ENCODE data around the gene NKD2. TPM values are rescaled to one million over a fixed set of nuclear protein-coding genes. Genes with fewer than 3 reads are reported as not detected.

NKD2 gene
- total RNA-seq, 1 donor from 2014 or later: 3.3 TPM

DNA sequence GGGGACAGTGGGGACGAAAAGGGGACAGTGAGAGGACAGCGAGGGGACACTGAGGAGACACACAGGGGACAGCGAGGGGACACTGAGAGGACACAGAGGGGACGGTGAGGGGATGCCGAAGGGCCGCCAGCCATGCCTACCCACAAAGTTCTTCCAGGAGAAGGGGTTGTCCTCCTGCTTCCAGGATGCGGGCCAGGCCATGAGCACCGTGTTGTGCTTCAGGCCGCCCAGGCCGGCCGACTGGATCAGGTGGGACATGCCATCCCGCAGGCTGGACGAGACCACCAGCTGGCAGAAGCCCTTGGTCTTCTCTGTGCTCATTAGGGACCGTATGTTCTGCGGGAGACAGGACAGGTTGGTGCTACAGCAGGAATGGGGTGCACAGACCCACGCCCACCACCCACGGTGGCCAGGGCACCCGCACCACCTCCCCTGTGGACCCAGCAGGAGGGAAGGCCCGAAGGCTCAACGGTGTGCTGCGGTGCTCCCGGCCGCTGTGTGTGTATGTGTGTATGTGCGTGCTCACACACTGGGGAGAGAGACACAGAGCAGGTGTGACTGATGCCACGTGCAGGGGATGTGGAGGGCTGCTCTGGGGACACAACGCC lies 56.6 kb downstream of the NKD2 start:
- intact Hi-C loops (cut with micrococcal nuclease): no loop called here
- H3K27ac Mint-ChIP-seq: no peak overlapping the region
- no peak overlapping the region for H3K4me3 Mint-ChIP-seq
- peaks cover 13% of the 10 kb centered on the region for H3K36me3 Mint-ChIP-seq (ENCODE audit: low read depth)
- no peak for DNase-seq
- H3K4me1 Mint-ChIP-seq: no peaks in the 10 kb centered on the region
- H3K9me3 Mint-ChIP-seq: no peaks in the 10 kb centered on the region
- no peaks in the 10 kb centered on the region for H3K27me3 Mint-ChIP-seq

- no peak overlapping the region for H3K27ac Mint-ChIP-seq
- H3K9me3 Mint-ChIP-seq: no peaks in the 10 kb centered on the region
Measured at GRCh38 chr5:1065891-1066650, 57.5 kb downstream of the NKD2 start.

GRCh38 chr5:1066676-1067075 lies 58.1 kb downstream of the NKD2 start:
- H3K36me3 Mint-ChIP-seq (ENCODE audit: low read depth): peaks cover 13% of the 10 kb centered on the region
- H3K27me3 Mint-ChIP-seq: no peaks in the 10 kb centered on the region
- DNase-seq: no peak
- no peak overlapping the region for H3K27ac Mint-ChIP-seq
- no peaks in the 10 kb centered on the region for H3K9me3 Mint-ChIP-seq
- intact Hi-C loops (cut with micrococcal nuclease): no loop called here
- no peaks in the 10 kb centered on the region for H3K4me1 Mint-ChIP-seq
- H3K4me3 Mint-ChIP-seq: no peak overlapping the region

More at GRCh38 chr5:1065891-1066650, 57.5 kb downstream of the NKD2 start:
- Mint-ChIP-seq H3K36me3 (ENCODE audit: low read depth) (peaks cover 13% of the 10 kb centered on the region), H3K27me3 (no peaks in the 10 kb centered on the region), H3K4me3 (no peak overlapping the region), H3K4me1 (no peaks in the 10 kb centered on the region)
- intact Hi-C loops (cut with micrococcal nuclease): no loop called here
- no peak for DNase-seq

GRCh38 chr5:1067141-1068121 lies 58.8 kb downstream of the NKD2 start:
- no peaks in the 10 kb centered on the region for H3K9me3 Mint-ChIP-seq

GRCh38 chr5:1068204-1068894 lies 59.7 kb downstream of the NKD2 start:
- Mint-ChIP-seq H3K4me1 (no peaks in the 10 kb centered on the region), H3K27ac (no peak overlapping the region), H3K36me3 (ENCODE audit: low read depth) (peaks cover 9% of the 10 kb centered on the region), H3K27me3 (no peaks in the 10 kb centered on the region), H3K9me3 (no peaks in the 10 kb centered on the region), H3K4me3 (no peak overlapping the region)
- intact Hi-C loops (cut with micrococcal nuclease): no loop called here
- DNase-seq: no peak

More at GRCh38 chr5:1067141-1068121, 58.8 kb downstream of the NKD2 start:
- Mint-ChIP-seq H3K36me3 (ENCODE audit: low read depth) (peaks cover 9% of the 10 kb centered on the region), H3K27ac (no peak overlapping the region), H3K4me1 (no peaks in the 10 kb centered on the region), H3K4me3 (no peak overlapping the region), H3K27me3 (no peaks in the 10 kb centered on the region)
- intact Hi-C loops (cut with micrococcal nuclease): no loop called here
- DNase-seq: no peak

- Mint-ChIP-seq H3K4me1 (no peaks in the 10 kb centered on the region), H3K27me3 (no peaks in the 10 kb centered on the region), H3K36me3 (ENCODE audit: low read depth) (peaks cover 10% of the 10 kb centered on the region), H3K9me3 (no peaks in the 10 kb centered on the region), H3K4me3 (no peak overlapping the region), H3K27ac (no peak overlapping the region)
- intact Hi-C loops (cut with micrococcal nuclease): no loop called here
- no peak for DNase-seq
Measured at GRCh38 chr5:1068895-1069719, 60.5 kb downstream of the NKD2 start.

DNA sequence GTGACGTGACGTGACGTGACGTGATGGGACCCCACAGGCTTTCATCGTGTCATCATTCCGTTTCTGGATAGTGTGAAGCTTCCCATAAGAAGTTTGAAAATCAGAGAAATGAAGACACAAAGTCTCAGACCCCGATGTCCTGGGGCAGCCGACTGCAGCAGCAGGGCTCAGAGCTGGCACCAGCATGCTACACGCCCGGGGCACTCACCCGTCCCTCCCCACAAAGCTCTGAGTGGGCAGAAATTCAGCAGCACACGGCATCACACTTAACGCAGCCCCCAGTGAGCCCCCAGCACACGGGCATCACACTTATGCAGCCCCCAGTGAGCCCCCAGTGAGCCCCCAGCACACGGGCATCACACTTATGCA lies 61.1 kb downstream of the NKD2 start:
- H3K36me3 Mint-ChIP-seq (ENCODE audit: low read depth): peaks cover 9% of the 10 kb centered on the region
- no peaks in the 10 kb centered on the region for H3K27me3 Mint-ChIP-seq
- no peaks in the 10 kb centered on the region for H3K9me3 Mint-ChIP-seq
- no peak for DNase-seq
- H3K4me3 Mint-ChIP-seq: no peak overlapping the region
- no peaks in the 10 kb centered on the region for H3K4me1 Mint-ChIP-seq
- intact Hi-C loops (cut with micrococcal nuclease): no loop called here
- H3K27ac Mint-ChIP-seq: no peak overlapping the region

DNA sequence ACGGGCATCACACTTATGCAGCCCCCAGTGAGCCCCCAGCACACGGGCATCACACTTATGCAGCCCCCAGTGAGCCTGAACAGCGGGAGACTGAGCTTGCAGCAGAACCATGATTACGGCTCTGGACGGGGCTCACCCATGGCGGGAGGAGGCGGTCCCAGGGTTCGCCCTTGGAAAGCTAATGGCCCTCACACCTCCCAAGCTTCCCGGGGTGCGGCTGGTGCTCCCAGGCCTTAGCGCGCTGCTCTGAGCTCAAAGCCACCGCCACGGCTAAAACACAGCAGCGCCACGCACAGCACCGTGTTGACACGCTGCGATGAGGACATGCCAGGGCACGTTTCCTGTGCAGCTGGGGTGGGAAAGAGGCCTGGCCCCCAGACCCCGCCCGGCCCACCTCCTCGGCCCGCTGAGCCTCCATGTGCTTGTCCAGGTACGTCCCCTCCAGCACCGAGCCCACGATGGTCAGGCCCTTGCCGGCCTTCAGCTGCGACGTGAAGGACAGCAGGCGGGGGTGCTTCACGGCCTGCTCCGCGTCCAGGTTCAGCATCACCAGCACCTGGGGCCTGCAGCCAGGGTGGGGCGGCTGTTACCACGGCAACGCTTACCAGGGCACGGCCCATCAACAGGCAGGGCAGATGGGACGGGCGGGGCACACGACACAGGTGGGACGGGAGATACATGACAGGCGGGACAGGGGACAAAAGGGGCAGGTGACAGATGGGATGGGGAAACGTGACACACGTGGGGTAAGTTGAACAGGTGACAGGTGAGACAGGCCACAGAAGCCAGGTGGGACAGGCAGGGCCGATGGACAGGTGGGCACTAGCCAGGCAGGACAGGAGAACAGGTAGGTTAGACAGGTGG lies 64.9 kb downstream of the NKD2 start:
- intact Hi-C loops (cut with micrococcal nuclease): no loop called here
- Mint-ChIP-seq H3K27ac (peak overlapping the region; percentile 11), H3K27me3 (no peaks in the 10 kb centered on the region), H3K36me3 (ENCODE audit: low read depth) (peaks cover 17% of the 10 kb centered on the region), H3K4me3 (no peak overlapping the region), H3K9me3 (no peaks in the 10 kb centered on the region), H3K4me1 (no peaks in the 10 kb centered on the region)
- no peak for DNase-seq

- H3K36me3 Mint-ChIP-seq (ENCODE audit: low read depth): peaks cover 19% of the 10 kb centered on the region
- intact Hi-C loops (cut with micrococcal nuclease): no loop called here
- no peak overlapping the region for H3K4me3 Mint-ChIP-seq
- no peak overlapping the region for H3K27ac Mint-ChIP-seq
- no peaks in the 10 kb centered on the region for H3K4me1 Mint-ChIP-seq
- no peaks in the 10 kb centered on the region for H3K27me3 Mint-ChIP-seq
- no peak for DNase-seq
- no peaks in the 10 kb centered on the region for H3K9me3 Mint-ChIP-seq
Measured at GRCh38 chr5:1074226-1074625, 65.6 kb downstream of the NKD2 start.

DNA sequence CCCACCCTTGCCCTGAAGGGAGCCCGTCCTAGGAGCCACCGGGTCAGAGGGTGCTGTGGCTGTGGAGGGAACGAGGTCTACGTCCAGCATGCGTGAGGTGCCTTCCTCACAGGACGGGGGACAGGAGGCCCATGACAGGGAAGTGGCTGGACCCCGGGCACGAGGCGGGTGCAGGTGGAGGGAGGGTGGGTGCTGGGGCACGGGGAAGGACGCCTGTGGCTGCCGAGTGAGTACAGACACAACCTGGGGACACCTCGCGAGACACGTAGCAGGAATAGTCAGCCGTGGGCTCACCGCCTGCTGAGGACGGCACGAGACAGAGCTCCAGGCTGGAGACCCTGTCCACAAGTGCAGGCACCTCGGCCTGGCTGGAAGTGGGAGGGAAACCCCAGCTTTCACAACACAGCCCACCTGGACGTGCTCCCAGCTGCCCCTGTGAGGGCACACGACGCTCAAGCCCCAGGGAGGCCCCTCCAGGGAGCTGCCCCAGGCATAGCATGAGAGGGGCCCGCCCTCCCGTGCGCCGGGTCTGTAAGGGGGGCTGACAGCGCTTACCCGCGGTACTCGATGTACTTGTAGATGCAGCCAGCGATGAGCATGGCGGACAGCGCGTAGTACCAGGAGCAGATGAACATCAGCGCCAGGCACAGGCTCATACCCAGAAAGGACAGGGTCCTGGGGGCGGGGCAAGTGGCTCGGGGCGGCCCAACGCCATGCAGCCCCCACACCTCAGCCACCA lies 66.4 kb downstream of the NKD2 start:
- no peak overlapping the region for H3K27ac Mint-ChIP-seq
- DNase-seq: no peak
- intact Hi-C loops (cut with micrococcal nuclease): no loop called here

DNA sequence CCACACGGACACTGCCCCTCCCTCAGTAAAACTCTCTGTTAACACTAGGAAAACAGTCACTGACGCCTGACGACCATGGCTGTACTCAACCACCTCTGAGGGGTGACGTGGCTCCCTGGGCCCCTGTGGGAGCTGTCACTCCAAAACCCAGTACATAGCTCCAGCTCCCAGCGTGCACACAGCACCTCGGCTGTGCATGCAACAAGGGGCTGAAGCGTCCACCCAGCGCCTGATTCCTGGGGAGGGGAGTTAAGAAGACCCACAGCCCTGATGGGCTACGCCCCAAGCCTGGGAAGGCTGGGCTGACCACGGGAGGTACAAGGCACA lies 66.9 kb downstream of the NKD2 start:
- H3K27ac Mint-ChIP-seq: no peak overlapping the region
- intact Hi-C loops (cut with micrococcal nuclease): no loop called here
- no peaks in the 10 kb centered on the region for H3K27me3 Mint-ChIP-seq
- DNase-seq: no peak
- H3K4me1 Mint-ChIP-seq: no peaks in the 10 kb centered on the region
- no peak overlapping the region for H3K4me3 Mint-ChIP-seq
- H3K9me3 Mint-ChIP-seq: no peaks in the 10 kb centered on the region
- peaks cover 23% of the 10 kb centered on the region for H3K36me3 Mint-ChIP-seq (ENCODE audit: low read depth)

More for the DNA sequence above, 66.4 kb downstream of the NKD2 start:
- Mint-ChIP-seq H3K4me1 (no peaks in the 10 kb centered on the region), H3K4me3 (no peak overlapping the region), H3K9me3 (no peaks in the 10 kb centered on the region), H3K36me3 (ENCODE audit: low read depth) (peaks cover 20% of the 10 kb centered on the region), H3K27me3 (no peaks in the 10 kb centered on the region)

DNA sequence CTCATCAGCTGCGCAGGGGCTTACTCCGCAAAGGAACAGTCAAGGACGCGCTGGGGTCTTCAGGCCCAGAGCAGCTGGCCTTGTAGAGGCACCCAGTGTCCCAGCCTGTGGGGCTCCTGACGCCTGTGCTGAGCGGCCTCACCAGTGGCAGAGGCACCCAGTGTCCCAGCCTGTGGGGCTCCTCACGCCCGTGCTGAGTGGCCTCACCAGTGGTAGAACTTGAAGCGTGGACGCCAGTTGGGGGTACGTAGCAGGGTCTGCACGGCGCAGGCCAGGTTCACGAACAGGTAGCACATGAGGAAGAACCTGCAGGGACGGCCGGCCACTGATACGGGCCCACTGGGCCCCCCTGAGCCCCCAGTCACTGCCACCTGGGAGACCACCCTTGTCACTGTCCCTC lies 67.3 kb downstream of the NKD2 start:
- Mint-ChIP-seq H3K36me3 (ENCODE audit: low read depth) (peaks cover 26% of the 10 kb centered on the region), H3K9me3 (no peaks in the 10 kb centered on the region), H3K4me1 (no peaks in the 10 kb centered on the region), H3K27me3 (no peaks in the 10 kb centered on the region), H3K4me3 (no peak overlapping the region), H3K27ac (no peak overlapping the region)
- intact Hi-C loops (cut with micrococcal nuclease): no loop called here
- DNase-seq: no peak
